ENCODE data around the gene CPE.

Gene CPE

DNA sequence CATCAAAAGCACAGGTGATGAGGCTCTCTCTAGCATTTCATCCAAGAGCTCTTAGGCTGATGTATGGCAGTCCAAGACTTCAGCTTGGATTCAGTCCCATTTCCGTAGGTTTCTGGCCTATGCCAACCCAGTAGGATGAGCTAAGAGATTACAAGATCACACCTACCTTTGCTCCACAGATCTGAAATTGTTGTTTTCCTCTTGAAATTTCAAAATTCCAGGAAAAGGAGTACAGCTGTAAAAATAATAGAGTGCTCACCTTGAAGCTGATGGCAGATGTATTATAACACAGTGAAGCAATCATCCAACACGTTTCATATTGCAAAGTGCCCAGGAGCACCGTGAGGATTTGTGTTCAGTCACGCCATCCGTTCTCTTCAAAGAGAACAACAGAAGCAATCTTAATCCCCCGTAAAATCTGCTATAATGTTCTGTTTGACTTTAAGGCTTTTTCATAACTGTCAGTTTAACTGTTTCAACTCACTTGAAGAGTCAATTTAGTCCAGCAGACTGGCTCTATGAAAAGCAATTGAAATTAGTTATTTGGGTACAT is 137.5 kb downstream of the CPE start:
- DNase-seq, result no peak

DNA sequence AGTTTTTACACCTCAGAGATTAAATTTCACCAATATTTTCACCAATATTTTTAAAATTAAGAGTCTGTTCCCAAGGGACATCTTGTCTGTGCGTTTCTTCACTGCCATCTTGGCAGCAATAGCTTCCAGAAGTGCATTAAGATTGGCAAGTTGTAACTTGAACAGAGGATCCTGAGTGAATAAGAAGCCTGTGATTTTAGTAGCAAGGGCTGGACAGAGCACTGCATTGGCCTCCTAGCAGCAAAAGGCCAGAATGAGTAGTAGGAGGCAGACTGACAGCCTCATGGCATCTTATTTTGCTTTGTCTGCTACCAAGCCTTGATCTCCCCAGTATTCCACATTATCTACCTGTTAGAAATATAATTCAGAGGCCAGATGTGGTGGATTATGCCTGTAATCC is 138.4 kb downstream of the CPE start:
- no peak for DNase-seq

DNA sequence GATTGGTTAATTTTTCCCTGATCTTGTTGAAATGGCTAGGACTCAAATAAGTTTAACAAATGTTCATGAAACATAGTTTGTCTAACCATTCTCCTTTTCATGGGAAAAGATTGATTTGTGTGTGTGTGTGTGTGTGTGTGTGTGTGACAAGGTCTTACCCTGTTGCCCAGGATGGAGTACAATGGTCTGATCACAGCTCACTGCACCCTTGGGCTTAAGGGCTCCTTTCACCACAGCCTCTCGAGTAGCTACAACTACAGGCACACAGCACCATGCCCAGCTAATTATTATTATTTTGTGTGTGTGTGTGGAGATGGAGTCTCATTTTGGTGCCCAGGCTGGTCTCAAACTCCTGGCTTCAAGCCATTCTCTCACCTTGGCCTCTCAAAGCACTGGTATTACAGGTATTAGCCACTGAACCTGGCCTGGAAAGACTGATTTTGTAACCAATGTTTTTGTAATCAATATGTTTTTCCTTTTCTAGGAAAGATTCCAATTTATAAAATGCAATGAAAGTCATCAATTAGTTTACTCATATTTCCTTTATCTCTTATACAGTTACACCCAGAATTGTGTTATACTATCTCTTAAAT is 139.3 kb downstream of the CPE start:
- no peak for DNase-seq

DNA sequence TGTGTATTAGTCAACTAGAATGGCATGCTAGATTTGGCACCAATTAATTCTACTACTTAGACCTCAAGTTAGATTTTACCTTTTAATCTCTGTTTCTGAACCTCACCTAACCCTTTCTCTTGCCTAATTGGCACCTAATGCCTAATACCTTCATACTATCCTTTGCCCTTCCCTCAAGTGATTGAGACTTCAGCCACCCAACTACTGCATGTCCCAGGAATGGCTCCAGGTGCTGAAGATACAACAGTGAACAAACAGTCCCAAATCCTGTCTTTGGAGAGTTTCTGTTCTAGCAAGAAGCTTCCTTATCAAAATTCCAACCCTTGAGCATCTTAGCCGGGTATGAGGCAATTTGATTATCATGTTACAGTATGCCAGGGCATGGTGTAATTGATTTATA is 139.9 kb downstream of the CPE start:
- DNase-seq, result no peak

DNA sequence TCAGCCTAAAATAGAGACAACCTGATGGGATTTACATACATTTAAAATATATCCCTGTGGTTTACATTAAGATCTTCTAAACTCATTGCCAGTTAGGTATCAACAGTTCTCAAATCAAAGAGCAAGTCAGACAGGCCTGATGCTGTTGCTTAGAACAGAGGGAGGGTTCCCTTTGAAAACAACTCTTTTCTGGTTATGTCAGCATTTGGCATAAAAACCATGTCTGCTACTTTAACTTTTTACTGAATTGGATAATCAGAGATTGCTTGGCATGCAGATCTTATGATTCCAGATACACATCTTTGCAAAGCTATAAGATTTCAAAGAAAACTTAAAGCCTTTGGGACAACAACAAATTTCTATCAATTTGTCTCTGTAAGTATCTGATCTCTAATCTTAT is 140.8 kb downstream of the CPE start:
- DNase-seq, result no peak

DNA sequence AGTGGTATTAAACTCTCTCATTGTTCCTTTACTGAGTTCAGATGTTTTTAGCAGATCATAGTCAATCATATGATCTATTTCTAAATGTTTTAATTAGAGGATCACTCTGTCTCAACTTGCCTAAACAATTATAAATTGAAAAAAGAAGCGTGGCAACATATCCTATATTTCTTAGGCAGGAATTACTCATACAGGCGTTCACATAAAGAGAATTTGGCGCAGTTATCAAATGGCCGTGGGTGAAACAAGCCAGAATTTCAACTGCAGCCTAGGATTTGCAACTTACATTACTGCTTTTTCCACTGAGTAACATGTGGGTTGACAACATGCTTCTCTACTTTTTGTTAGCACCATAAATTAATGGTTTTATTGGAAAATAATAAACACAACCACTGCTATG is 141.3 kb downstream of the CPE start:
- no peak for DNase-seq

DNA sequence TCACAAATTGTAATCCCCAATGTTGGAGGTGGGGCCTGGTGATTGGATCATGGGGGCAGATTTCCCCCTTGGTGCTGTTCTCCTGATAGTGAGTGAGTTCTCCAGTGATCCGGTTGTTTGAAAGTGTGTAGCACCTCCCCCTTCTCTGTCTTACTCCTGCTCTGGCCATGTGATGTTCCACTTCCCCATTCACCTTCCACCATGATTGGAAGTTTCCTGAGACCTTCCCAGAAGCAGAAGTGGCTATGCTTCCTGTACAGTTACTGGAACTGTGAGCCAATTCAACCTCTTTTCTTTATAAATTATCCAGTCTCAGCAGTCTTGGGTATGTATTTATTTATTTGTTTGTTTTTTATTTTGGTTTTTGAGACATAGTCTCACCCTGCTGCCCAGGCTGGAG is 143.2 kb downstream of the CPE start:
- DNase-seq, result no peak

DNA sequence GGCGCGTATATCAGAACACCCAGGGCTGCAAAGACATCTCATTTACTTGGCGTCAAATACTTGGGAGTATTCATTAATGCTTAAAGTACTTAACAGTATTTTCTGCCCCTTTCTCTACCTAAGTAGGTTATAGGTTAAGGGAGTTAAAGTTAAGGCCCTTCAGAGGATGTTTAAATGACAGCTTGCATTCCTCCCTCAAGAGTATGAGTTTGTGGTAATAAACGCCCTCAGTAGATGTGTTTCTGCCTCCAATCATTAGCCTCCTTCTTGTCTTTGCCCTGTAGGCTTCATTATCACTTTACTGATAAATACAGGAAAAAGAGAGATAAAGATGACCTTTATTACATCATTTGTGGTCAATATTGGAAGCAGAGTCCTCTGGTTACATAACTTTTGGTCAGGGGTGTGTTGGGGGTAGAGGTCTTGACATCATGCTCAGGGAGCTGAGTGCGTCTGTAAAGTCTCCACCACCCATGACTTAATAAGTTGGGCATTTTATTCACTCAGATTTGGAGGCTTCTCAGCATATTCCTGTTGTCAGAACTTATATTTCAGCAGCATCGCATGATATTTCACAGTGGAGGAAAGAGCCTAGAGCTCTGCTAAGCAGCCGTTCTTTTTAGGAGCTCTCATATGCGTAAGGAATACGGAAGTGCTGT is 145.9 kb downstream of the CPE start:
- no peak for DNase-seq

DNA sequence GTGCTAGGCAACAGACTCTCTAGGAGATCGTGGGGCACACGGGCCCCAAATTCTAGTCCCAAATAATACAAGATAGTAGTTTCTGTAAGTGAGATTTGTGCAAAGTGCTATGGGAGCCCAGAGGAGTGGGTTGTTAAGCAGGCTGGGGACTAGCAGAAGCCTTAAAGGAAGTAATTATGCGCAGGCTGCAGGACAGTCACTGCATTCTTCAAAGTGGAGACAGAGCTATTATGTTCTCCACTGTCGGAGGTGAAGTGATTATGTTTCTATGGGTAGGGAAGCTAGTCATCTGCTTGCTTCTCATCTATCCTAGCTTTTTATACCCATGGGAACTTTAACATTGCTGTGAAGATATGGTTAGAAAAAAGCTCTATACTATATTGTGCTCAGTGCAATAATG is 154.2 kb downstream of the CPE start:
- no peak for DNase-seq

DNA sequence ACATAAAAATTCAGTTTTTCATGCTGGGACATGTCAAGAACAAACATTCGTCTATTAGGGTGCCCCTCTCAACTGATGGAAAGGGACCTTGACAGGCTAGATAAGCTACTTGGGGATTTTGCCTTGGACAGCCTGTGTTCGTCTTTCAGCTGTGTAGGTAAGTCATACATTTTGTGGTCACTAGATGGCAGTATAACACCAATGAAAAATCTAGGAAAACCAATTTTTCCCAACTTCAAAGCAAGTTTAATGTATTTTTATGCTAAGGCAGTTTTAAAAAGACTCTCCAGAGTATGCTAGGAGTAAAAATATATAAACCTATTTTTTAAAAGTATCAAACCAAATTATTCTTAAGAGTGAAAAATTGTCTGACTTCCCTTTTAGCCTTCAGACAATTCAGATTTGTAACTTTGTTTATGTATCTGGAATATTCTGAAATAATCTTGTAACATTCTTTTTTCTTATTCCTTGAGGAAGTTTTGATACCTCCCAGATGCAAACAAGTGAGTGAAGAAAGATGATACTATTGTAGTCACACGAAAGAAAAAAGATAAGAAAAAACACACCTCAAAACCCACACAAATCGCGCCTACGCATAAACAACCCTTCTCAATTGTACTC is 158.3 kb downstream of the CPE start:
- DNase-seq, result peak; percentile 36

DNA sequence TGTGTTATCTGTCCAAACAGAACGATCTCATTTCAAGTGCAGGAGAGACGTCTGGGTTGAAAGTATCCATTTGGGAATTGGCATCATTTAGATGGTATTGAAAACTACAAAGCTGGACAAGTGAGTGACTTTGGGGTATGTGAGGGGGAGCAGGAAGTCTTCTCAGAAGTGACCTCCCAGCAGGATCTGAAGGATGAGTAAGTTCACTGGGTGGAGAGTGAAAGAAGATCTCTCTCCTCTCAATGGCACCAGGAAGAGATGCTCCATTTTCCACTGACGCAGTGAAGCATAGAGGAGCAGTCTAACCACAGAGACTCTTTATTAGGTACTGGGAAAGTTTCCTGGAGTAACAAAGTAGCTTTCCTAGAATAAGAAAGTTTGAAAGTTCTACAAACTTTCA is 161.0 kb downstream of the CPE start:
- no peak for DNase-seq

DNA sequence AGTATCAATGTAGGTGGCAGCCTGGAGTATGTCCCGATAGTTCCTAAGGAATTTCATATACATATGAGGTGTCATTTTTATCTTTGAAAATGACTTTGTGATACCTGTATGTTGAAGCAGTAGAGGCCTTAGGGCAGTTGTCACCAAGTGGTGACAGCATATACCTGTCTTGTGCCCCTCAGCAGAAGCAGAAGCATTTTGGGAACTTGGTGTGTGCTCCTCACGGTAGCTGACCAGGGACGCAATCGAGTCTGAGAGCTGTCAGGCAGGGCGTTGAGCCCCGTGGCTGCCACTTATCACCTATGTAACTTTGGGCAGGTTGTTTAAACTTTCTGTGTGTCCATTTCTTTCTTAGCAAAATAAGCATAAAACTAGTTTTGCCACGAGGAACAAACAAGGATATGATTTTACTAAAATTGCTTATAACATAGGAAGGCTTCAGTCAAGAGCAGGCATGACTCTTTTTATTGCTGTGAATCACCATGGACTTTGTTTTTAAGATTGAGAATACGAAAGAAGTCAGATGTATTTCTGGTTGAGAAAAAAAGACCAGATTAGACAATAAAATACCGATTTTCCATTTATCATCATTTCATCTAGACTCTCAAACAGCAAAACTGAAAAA is 161.5 kb downstream of the CPE start:
- no peak for DNase-seq

DNA sequence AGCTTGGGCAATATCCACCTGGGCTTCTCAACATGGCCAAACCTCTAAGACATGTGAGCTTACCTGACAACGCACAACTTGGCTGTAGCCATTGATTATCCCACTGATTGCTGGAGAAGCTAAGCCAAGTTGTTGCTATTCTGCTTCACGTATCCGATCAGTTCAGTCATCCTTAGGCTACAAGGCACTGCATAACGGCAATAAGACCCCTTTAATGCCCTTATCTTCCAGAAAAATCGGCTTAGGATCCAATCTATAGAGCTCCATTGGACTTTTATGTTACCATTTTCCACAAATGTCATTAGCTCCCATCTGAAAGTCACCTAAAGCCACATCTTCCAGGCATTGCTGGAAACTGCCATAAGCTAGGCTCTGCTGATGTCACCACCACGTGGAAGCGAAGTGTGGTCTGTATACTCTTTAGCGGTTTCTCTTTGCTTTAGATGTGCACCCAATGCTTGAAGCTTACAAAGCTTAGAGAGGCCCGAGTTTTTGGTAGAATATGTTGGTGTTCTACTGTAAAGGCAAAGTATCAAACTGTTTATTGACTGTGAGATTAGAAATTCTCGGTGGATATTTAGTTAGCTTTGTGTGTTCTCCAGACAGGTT is 163.1 kb downstream of the CPE start:
- no peak for DNase-seq

DNA sequence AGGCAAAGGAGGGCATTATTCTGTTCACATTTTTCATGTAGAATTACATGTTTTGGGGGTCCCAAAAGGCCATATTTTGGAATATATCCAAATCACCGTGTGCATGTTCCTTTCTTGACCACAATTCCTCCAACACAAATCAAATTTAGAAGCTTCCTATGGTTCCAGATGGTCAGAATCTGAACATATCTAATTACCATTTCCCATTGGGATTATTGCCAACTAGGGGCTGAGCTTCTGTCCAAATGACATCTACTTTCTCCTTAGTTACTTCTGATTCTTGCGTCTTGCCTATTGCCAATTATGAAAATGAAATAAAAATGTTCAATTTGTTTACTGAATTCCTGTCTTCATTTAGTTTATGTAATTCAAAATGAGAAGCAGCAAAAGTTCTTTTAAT is 163.7 kb downstream of the CPE start:
- DNase-seq, result no peak

Measured in CD4-positive, alpha-beta T cell treated with Interleukin-4 for 4 hours (primary cell).